HG02678 (cell line): ENCODE results near the gene FAM53B.

Experiments used
- ATAC-seq: cut with Tn5 transposase; IDR thresholded peaks from one replicate; pipeline ENCODE4 v1.9.1; 2021; ENCODE audit warnings: mild to moderate bottlenecking, moderate library complexity; ENCODE audit not compliant: unreplicated experiment

The FAM53B gene

GRCh38 chr10:124711145-124711544, 33.0 kb downstream of the FAM53B start:
- ATAC-seq, result no peak

- ATAC-seq, result no peak
Measured at GRCh38 chr10:124710266-124710881, 33.8 kb downstream of the FAM53B start.

GRCh38 chr10:124709861-124710260, 34.3 kb downstream of the FAM53B start:
- no peak for ATAC-seq

- ATAC-seq, result no peak
Measured at GRCh38 chr10:124708922-124709520, 35.2 kb downstream of the FAM53B start.

GRCh38 chr10:124708246-124708779, 35.9 kb downstream of the FAM53B start:
- no peak for ATAC-seq

- no peak for ATAC-seq
Measured at GRCh38 chr10:124707551-124707950, 36.6 kb downstream of the FAM53B start.

GRCh38 chr10:124707144-124707467, 37.1 kb downstream of the FAM53B start:
- ATAC-seq, result no peak

- no peak for ATAC-seq
Measured at GRCh38 chr10:124706462-124707143, 37.6 kb downstream of the FAM53B start.

GRCh38 chr10:124705817-124706461, 38.2 kb downstream of the FAM53B start:
- no peak for ATAC-seq

- no peak for ATAC-seq
Measured at GRCh38 chr10:124705381-124705740, 38.8 kb downstream of the FAM53B start.

GRCh38 chr10:124704428-124705380, 39.5 kb downstream of the FAM53B start:
- ATAC-seq, result no peak

- no peak for ATAC-seq
Measured at GRCh38 chr10:124703778-124704427, 40.3 kb downstream of the FAM53B start.

GRCh38 chr10:124703372-124703771, 40.8 kb downstream of the FAM53B start:
- ATAC-seq, result no peak

GRCh38 chr10:124701881-124702656, 42.1 kb downstream of the FAM53B start:
- ATAC-seq, result no peak

- no peak for ATAC-seq
Measured at GRCh38 chr10:124701435-124701834, 42.7 kb downstream of the FAM53B start.

GRCh38 chr10:124701038-124701365, 43.2 kb downstream of the FAM53B start:
- ATAC-seq, result no peak

GRCh38 chr10:124700293-124701037, 43.7 kb downstream of the FAM53B start:
- no peak for ATAC-seq

- ATAC-seq, result no peak
Measured at GRCh38 chr10:124699471-124700292, 44.5 kb downstream of the FAM53B start.
